Loucy (cell line): ENCODE measurements around the gene ITGB5.

ENCODE experiments used
- CTCF ChIP-seq: fragments of 200-600 bp; sonication (generic); conservative IDR thresholded peaks from 2 replicates; pipeline ENCODE4 v1.5.1; 2014; ENCODE audit warnings: mild to moderate bottlenecking, antibody characterized with exemption, low read length
- EZH2phosphoT487 ChIP-seq: fragments of 200-600 bp; IDR thresholded peaks from 2 replicates; pipeline ENCODE4 v1.6.1; 2018; ENCODE audit warnings: antibody characterized with exemption, mild to moderate bottlenecking, moderate library complexity, borderline replicate concordance

DNA sequence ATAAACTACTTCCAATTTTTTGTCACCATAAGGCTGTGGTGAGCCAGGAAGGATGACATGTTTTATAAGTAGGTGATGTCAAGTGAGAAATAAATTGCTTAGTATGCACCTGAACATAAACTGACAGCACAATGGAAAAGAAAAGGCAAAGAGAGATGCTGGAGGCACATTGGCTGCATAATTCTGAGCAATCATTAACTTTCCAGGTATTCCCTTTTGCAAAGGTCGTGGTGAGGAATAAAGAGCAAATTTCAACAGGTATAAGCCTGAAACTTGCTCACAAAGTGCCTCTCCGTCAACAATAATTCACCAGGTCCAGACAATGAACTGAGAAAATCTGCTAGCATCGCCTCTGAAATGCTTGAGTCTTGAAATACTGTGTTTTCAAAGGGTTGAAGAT is 48.2 kb downstream of the ITGB5 start:
- TF ChIP-seq CTCF (no peak), EZH2phosphoT487 (no peak)
